ENCODE results near the gene HYOU1.
"Not testable (repeated sequence)": the region's sequence is repeated elsewhere in the genome, so short reads cannot be mapped to it uniquely, and the experiment has no call there.

Gene HYOU1
- total RNA-seq: 164 to 571 (median 207) reads per million in 9 experiments

- Mint-ChIP-seq H3K4me1 (ENCODE audit: low read depth in 2 of 2) (peaks cover 27 to 37% of the 10 kb centered on the region in 2 donors), H3K36me3 (ENCODE audit: insufficient read depth) (peaks cover 57% of the 10 kb centered on the region), H3K27me3 (no peaks in the 10 kb centered on the region), H3K27ac (peak within 1 kb of the TSS; percentile 97), H3K4me3 (peak within 1 kb of the TSS; percentile 95 to 97), H3K9me3 (no peaks in the 10 kb centered on the region)
- DNase-seq (peak; percentile 95 to 98 (median 97)), ATAC-seq (replicated peaks) (peak; percentile 85)
Observed at GRCh38 chr11:119057000-119057769, at the start of gene HYOU1. HYOU1 (minus strand) TSS chr11:119057205; CDS start chr11:119056160, 1,045 bp downstream.

GRCh38 chr11:119103793-119104192 lies 46.8 kb upstream of the HYOU1 start:
- ATAC-seq (replicated peaks) (no peak), DNase-seq (no peak)
- Mint-ChIP-seq H3K27me3 (no peaks in the 10 kb centered on the region), H3K9me3 (no peaks in the 10 kb centered on the region), H3K4me3 (peak overlapping the region in 1 of 2 donors; percentile 10), H3K27ac (no peak overlapping the region), H3K4me1 (ENCODE audit: low read depth in 2 of 2) (peaks cover 31 to 37% of the 10 kb centered on the region in 2 donors), H3K36me3 (ENCODE audit: insufficient read depth) (peaks cover 15% of the 10 kb centered on the region)

GRCh38 chr11:119103161-119103664 lies 46.2 kb upstream of the HYOU1 start:
- not testable (repeated sequence) for ATAC-seq (replicated peaks); H3K27me3 Mint-ChIP-seq; DNase-seq; H3K9me3 Mint-ChIP-seq
- peak overlapping the region; percentile 90 to 92 for H3K4me3 Mint-ChIP-seq
- peaks cover 19% of the 10 kb centered on the region for H3K36me3 Mint-ChIP-seq (ENCODE audit: insufficient read depth)
- peaks cover 27 to 33% of the 10 kb centered on the region in 2 donors for H3K4me1 Mint-ChIP-seq (ENCODE audit: low read depth in 2 of 2)
- peak overlapping the region; percentile 95 to 98 for H3K27ac Mint-ChIP-seq

GRCh38 chr11:119101759-119102423 lies 44.9 kb upstream of the HYOU1 start, which contains the start of gene DPAGT1:
DPAGT1 (minus strand) TSS chr11:119101853; CDS start chr11:119101655, 198 bp downstream.
- ATAC-seq (replicated peaks) (peak; percentile 89), DNase-seq (peak; percentile 77 to 84 (median 78))
- Mint-ChIP-seq H3K27ac (peak within 1 kb of the TSS; percentile 95 to 98), H3K4me1 (ENCODE audit: low read depth in 2 of 2) (peaks cover 26 to 30% of the 10 kb centered on the region in 2 donors), H3K27me3 (no peaks in the 10 kb centered on the region), H3K4me3 (peak within 1 kb of the TSS; percentile 90 to 92), H3K9me3 (no peaks in the 10 kb centered on the region), H3K36me3 (ENCODE audit: insufficient read depth) (peaks cover 19% of the 10 kb centered on the region)

- H3K4me3 Mint-ChIP-seq: peak overlapping the region; percentile 90 to 92
- DNase-seq: no peak
- no peaks in the 10 kb centered on the region for H3K9me3 Mint-ChIP-seq
- H3K27ac Mint-ChIP-seq: peak overlapping the region; percentile 95 to 98
- ATAC-seq (replicated peaks): peak; percentile 7
- no peaks in the 10 kb centered on the region for H3K27me3 Mint-ChIP-seq
- H3K36me3 Mint-ChIP-seq (ENCODE audit: insufficient read depth): peaks cover 20% of the 10 kb centered on the region
- peaks cover 22 to 24% of the 10 kb centered on the region in 2 donors for H3K4me1 Mint-ChIP-seq (ENCODE audit: low read depth in 2 of 2)
Observed at GRCh38 chr11:119100994-119101758, 44.2 kb upstream of the HYOU1 start.

GRCh38 chr11:119100246-119100970 lies 43.4 kb upstream of the HYOU1 start:
- Mint-ChIP-seq H3K36me3 (ENCODE audit: insufficient read depth) (peaks cover 28% of the 10 kb centered on the region), H3K4me3 (peak overlapping the region; percentile 90 to 92), H3K27ac (peak overlapping the region in 1 of 2 donors; percentile 15), H3K9me3 (no peaks in the 10 kb centered on the region), H3K4me1 (ENCODE audit: low read depth in 2 of 2) (peaks cover 23 to 30% of the 10 kb centered on the region in 2 donors), H3K27me3 (no peaks in the 10 kb centered on the region)
- no peak for ATAC-seq (replicated peaks)
- DNase-seq: no peak

- Mint-ChIP-seq H3K36me3 (ENCODE audit: insufficient read depth) (peaks cover 35% of the 10 kb centered on the region), H3K27me3 (no peaks in the 10 kb centered on the region), H3K27ac (no peak overlapping the region), H3K4me3 (peak overlapping the region in 1 of 2 donors; percentile 90), H3K4me1 (ENCODE audit: low read depth in 2 of 2) (peaks cover 27 to 37% of the 10 kb centered on the region in 2 donors), H3K9me3 (no peaks in the 10 kb centered on the region)
- ATAC-seq (replicated peaks) (no peak), DNase-seq (no peak)
Observed at GRCh38 chr11:119099711-119100110, 42.7 kb upstream of the HYOU1 start.

- peaks cover 33 to 49% of the 10 kb centered on the region in 2 donors for H3K4me1 Mint-ChIP-seq (ENCODE audit: low read depth in 2 of 2)
Observed at GRCh38 chr11:119095066-119095880, 38.3 kb upstream of the HYOU1 start.

GRCh38 chr11:119094816-119095065 lies 37.7 kb upstream of the HYOU1 start:
- H3K27me3 Mint-ChIP-seq: no peaks in the 10 kb centered on the region
- H3K36me3 Mint-ChIP-seq (ENCODE audit: insufficient read depth): peaks cover 52% of the 10 kb centered on the region
- peak; percentile 36 for ATAC-seq (replicated peaks)
- peak overlapping the region; percentile 91 to 95 for H3K4me3 Mint-ChIP-seq
- H3K9me3 Mint-ChIP-seq: no peaks in the 10 kb centered on the region
- peaks cover 30 to 43% of the 10 kb centered on the region in 2 donors for H3K4me1 Mint-ChIP-seq (ENCODE audit: low read depth in 2 of 2)
- peak overlapping the region; percentile 95 to 97 for H3K27ac Mint-ChIP-seq
- peak in 1 of 3 experiments; percentile 52 for DNase-seq

More at GRCh38 chr11:119095066-119095880, 38.3 kb upstream of the HYOU1 start:
- peak; percentile 85 for ATAC-seq (replicated peaks)
- Mint-ChIP-seq H3K36me3 (ENCODE audit: insufficient read depth) (peaks cover 52% of the 10 kb centered on the region), H3K27ac (peak overlapping the region; percentile 95 to 97), H3K4me3 (peak overlapping the region; percentile 91 to 95), H3K9me3 (no peaks in the 10 kb centered on the region), H3K27me3 (no peaks in the 10 kb centered on the region)
- DNase-seq: peak; percentile 99

GRCh38 chr11:119093942-119094815 lies 37.2 kb upstream of the HYOU1 start:
- peak overlapping the region; percentile 91 to 95 for H3K4me3 Mint-ChIP-seq
- peak overlapping the region; percentile 95 to 97 for H3K27ac Mint-ChIP-seq
- peak in 2 of 3 experiments; percentile 33 to 35 for DNase-seq
- H3K9me3 Mint-ChIP-seq: no peaks in the 10 kb centered on the region
- peaks cover 30 to 42% of the 10 kb centered on the region in 2 donors for H3K4me1 Mint-ChIP-seq (ENCODE audit: low read depth in 2 of 2)
- ATAC-seq (replicated peaks): peak; percentile 11
- H3K27me3 Mint-ChIP-seq: no peaks in the 10 kb centered on the region
- H3K36me3 Mint-ChIP-seq (ENCODE audit: insufficient read depth): peaks cover 51% of the 10 kb centered on the region

Data from effector memory CD8-positive, alpha-beta T cell (primary cell).